GM18517 (cell line): ENCODE data around the gene C20orf141.
A peak's percentile ranks its signal among the peaks of the same experiment; 100 is the strongest.
"Not testable (repeated sequence)": the region's sequence is repeated elsewhere in the genome, so short reads cannot be mapped to it uniquely, and the experiment has no call there.

Source experiments
- ATAC-seq: cut with Tn5 transposase; IDR thresholded peaks from one replicate; pipeline ENCODE4 v1.9.1; 2021; ENCODE audit warnings: mild to moderate bottlenecking, moderate library complexity; ENCODE audit not compliant: unreplicated experiment

The C20orf141 gene

GRCh38 chr20:2817891-2818595 lies 3.3 kb downstream of the C20orf141 start:
- no peak for ATAC-seq

GRCh38 chr20:2820084-2820895 lies 5.5 kb downstream of the C20orf141 start:
- no peak for ATAC-seq

GRCh38 chr20:2820896-2821869 lies 6.4 kb downstream of the C20orf141 start:
- ATAC-seq, result no peak

GRCh38 chr20:2822073-2822472 lies 7.3 kb downstream of the C20orf141 start:
- no peak for ATAC-seq

GRCh38 chr20:2825761-2826160 lies 11.0 kb downstream of the C20orf141 start:
- no peak for ATAC-seq

- ATAC-seq, result no peak
Measured at GRCh38 chr20:2826655-2827054, 11.9 kb downstream of the C20orf141 start.

GRCh38 chr20:2829376-2829775 lies 14.6 kb downstream of the C20orf141 start:
- no peak for ATAC-seq

- ATAC-seq, result not testable (repeated sequence)
Measured at GRCh38 chr20:2831206-2831605, 16.4 kb downstream of the C20orf141 start.

GRCh38 chr20:2833761-2834160 lies 19.0 kb downstream of the C20orf141 start:
- no peak for ATAC-seq

GRCh38 chr20:2834401-2835110 lies 19.8 kb downstream of the C20orf141 start:
- no peak for ATAC-seq

GRCh38 chr20:2835331-2835796 lies 20.6 kb downstream of the C20orf141 start:
- ATAC-seq, result no peak

- ATAC-seq, result no peak
Measured at GRCh38 chr20:2836035-2836434, 21.2 kb downstream of the C20orf141 start.

- no peak for ATAC-seq
Measured at GRCh38 chr20:2837221-2837960, 22.6 kb downstream of the C20orf141 start.

GRCh38 chr20:2838170-2838797 lies 23.5 kb downstream of the C20orf141 start:
- ATAC-seq, result no peak

GRCh38 chr20:2838847-2839671 lies 24.3 kb downstream of the C20orf141 start:
- no peak for ATAC-seq

GRCh38 chr20:2839732-2840137 lies 24.9 kb downstream of the C20orf141 start:
- no peak for ATAC-seq

- peak; percentile 91 for ATAC-seq
Measured at GRCh38 chr20:2840138-2840966, 25.6 kb downstream of the C20orf141 start, which contains the start of the genes PCED1A and VPS16. Gene PCED1A (minus strand): TSS chr20:2840655. CDS start chr20:2839912, 743 bp downstream. Gene VPS16 (plus strand): TSS chr20:2840745. CDS start chr20:2840775, 30 bp downstream.
